ENCODE results near the gene MSL2. TPM values are rescaled to one million over a fixed set of nuclear protein-coding genes. Genes with fewer than 3 reads are reported as not detected.

Gene MSL2
- total and polyA plus RNA-seq, 9 donors = 14.3 to 47.9 (median 39.4) TPM

DNA sequence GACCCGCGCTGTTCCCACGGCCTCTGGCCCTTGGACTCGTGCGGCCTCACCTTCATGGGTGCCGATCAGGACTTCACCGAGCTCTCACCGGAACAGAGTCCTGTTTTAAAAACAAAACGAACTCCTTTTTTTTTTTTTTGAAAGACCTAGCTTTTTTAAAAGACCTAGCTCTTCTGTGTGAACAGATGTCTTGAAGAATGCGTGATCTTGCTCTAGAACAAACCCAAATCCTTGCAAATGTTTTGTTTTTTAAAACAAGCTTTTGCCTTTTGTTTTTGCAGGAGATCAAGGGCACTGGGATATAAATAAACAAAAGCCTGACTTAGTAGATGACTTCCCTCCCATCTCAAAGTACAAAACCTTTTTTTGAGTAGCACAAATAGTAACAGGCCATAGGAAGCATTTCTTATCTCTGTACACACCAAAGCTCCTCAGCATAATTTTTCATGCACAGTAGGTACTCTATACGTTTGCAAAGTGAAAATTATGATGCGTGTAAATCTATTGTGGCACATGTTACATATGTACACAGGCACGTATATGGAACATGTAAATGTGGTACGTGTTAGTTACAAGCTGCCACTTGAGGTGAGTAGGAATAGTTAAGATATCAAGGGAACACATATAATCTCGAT is 1.1 kb upstream of the MSL2 start:
- no peak for TF ChIP-seq POLR2A (IDR thresholded peaks at IDR 0.05)
- no peak for TF ChIP-seq EP300 (IDR thresholded peaks at IDR 0.05)
- TF ChIP-seq, protein P1, sequence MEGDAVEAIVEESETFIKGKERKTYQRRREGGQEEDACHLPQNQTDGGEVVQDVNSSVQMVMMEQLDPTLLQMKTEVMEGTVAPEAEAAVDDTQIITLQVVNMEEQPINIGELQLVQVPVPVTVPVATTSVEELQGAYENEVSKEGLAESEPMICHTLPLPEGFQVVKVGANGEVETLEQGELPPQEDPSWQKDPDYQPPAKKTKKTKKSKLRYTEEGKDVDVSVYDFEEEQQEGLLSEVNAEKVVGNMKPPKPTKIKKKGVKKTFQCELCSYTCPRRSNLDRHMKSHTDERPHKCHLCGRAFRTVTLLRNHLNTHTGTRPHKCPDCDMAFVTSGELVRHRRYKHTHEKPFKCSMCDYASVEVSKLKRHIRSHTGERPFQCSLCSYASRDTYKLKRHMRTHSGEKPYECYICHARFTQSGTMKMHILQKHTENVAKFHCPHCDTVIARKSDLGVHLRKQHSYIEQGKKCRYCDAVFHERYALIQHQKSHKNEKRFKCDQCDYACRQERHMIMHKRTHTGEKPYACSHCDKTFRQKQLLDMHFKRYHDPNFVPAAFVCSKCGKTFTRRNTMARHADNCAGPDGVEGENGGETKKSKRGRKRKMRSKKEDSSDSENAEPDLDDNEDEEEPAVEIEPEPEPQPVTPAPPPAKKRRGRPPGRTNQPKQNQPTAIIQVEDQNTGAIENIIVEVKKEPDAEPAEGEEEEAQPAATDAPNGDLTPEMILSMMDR (IDR thresholded peaks at IDR 0.05) = no peak
- WGBS, 3 donors = 17 to 21% (median 18%) methylated on average over 15 of the region's 15 CpGs
- DNase-seq = no peak
- intact Hi-C loops (cut with DNase I) = loop anchor here in 1 of 4 donors (5.0 kb wide), 1 partner anchor 50 kb away; no protein-coding TSS in a partner anchor
- H3K36me3 ChIP-seq = no peaks in the 10 kb centered on the region
- peak overlapping the region; percentile 99 to 100 for H3K27ac ChIP-seq
- H3K4me1 ChIP-seq (ENCODE audit: insufficient read depth) = peaks cover 1% of the 10 kb centered on the region
- H3K27me3 ChIP-seq = no peaks in the 10 kb centered on the region
- H3K4me3 ChIP-seq = peak overlapping the region; percentile 92
- H3K9me3 ChIP-seq = no peaks in the 10 kb centered on the region

DNA sequence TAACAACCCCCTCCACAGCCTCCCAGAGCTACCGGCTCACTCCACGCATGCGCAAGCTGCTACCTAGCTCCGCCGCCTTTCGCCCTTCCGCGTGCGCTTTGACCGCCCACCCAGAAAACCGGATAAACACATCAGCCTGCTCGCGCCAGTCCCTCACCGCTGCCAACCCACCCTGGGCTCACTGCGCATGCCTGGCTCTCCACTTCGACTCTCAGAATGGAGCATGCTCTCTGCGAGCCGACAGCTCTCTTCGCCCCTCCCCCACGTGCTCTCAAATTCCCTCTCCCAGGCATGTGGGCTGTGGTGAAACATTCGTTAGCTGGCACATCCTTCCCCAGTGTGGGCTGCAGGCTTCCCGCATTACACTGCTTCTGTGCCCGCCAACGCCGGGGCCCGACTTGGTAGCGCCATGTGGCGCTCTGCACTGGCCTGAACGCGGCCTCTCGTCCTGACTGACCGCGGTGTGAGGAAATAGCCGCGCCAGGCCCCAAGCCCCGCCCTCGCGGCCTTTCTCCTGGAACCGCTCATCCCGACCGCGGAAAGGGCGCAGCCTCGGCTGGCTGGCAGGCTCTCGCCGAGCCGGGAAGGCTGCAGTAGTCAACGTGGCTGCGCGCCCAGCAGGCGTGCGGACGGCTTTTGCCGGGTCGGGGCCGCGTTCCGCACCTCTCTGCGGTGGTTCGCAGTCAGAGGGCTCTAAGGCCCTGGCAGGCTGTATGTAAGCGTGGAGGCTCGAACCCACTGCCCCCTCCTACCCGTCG is 445 bp upstream of the MSL2 start:
- TF ChIP-seq POLR2A (IDR thresholded peaks at IDR 0.05) = peak; percentile 30
- TF ChIP-seq, protein P1 (IDR thresholded peaks at IDR 0.05) = no peak
- no peak for TF ChIP-seq EP300 (IDR thresholded peaks at IDR 0.05)
- peak overlapping the region; percentile 92 for H3K4me3 ChIP-seq
- no peaks in the 10 kb centered on the region for H3K9me3 ChIP-seq
- intact Hi-C loops (cut with DNase I) = loop anchor here in 1 of 4 donors (1.0 to 5.0 kb wide), 2 partner anchors 51 to 556 kb away; partner anchors contain the start of gene STAG1
- 0 to 1% (median 0%) methylated on average over 63 to 64 of the region's 64 CpGs for WGBS, 3 donors
- peak overlapping the region; percentile 99 to 100 for H3K27ac ChIP-seq
- H3K4me1 ChIP-seq (ENCODE audit: insufficient read depth) = peaks cover 1% of the 10 kb centered on the region
- peak; percentile 99 to 100 (median 99) for DNase-seq
- H3K27me3 ChIP-seq = no peaks in the 10 kb centered on the region
- H3K36me3 ChIP-seq = no peaks in the 10 kb centered on the region

DNA sequence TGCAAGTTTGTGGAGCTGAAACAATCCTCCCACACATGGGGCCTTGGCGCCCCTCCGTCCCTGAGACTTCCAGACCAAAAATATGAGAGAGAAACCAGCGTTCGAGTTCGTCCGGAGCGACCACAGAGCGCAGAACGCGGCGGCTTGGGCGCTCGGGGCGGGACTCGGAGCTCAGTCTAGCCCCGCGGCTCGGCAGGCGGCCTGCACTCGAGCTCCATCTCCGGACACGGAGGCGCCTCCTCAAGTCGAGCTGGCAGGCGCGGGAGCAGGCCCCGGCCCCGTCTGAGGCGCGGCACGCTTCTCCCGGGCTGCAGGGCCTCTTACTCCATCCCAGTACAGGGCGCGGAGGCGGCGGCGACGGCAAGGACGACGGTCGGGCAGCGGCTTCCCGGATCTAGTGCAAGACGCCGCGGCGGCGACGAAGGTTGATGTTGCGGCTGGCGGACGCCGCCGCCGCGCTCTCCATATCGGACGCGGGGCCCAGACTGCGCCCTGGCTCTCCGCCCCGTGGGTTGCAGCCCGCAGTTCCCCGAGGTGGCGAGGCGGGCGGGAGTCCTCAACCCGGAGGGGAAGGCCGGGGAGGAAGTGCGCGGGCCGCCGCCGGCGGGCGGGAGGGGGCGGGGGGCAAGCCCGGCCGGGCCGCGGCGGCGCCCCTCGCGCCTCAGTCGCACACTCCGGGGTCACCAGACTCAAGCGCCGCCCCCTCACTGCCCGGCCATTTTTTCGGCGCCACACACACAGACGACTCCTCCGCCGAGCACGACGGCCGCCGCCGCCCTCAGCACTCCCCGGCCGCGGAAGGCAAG is 674 bp downstream of the MSL2 start:
- DNase-seq = peak in 4 of 5 donors; percentile 81 to 89 (median 84)
- no peaks in the 10 kb centered on the region for H3K9me3 ChIP-seq
- intact Hi-C loops (cut with DNase I) = loop anchor here in 1 of 4 donors (1.0 to 5.0 kb wide), 2 partner anchors 52 to 557 kb away; partner anchors contain the start of gene STAG1
- peak overlapping the region; percentile 99 to 100 for H3K27ac ChIP-seq
- no peaks in the 10 kb centered on the region for H3K36me3 ChIP-seq
- H3K4me3 ChIP-seq = peak overlapping the region; percentile 92
- TF ChIP-seq, protein P1 (IDR thresholded peaks at IDR 0.05) = no peak
- TF ChIP-seq POLR2A (IDR thresholded peaks at IDR 0.05) (peak; percentile 20), EP300 (IDR thresholded peaks at IDR 0.05) (no peak)
- no peaks in the 10 kb centered on the region for H3K27me3 ChIP-seq
- WGBS, 3 donors = 0 to 1% (median 0%) methylated on average over 66 to 102 of the region's 103 CpGs
- peaks cover 7% of the 10 kb centered on the region for H3K4me1 ChIP-seq (ENCODE audit: insufficient read depth)

Data from ovary (tissue), 9 donors.